NB4 (cell line): Measurements from ENCODE around the gene ATN1.
"Not testable (repeated sequence)": the region's sequence is repeated elsewhere in the genome, so short reads cannot be mapped to it uniquely, and the experiment has no call there.

Source experiments
- MAX ChIP-seq: IDR thresholded peaks from 2 replicates; pipeline ENCODE4 v1.6.1; 2011; ENCODE audit warnings: low read depth, low read length
- MYC ChIP-seq: IDR thresholded peaks from 2 replicates; pipeline ENCODE4 v1.6.1; 2011; ENCODE audit warnings: low read depth, low read length
- POLR2A ChIP-seq: IDR thresholded peaks from 2 replicates; pipeline ENCODE4 v1.6.1; 2011; ENCODE audit warnings: mild to moderate bottlenecking; ENCODE audit not compliant: insufficient read length; ENCODE audit errors: extremely low read depth
- TF ChIP-seq, protein P1 (sequence below): IDR thresholded peaks from one replicate; pipeline ENCODE4 v1.5.1; 2012; ENCODE audit warnings: low read depth, low read length

GRCh38 chr12:6892683-6893082 lies 35.1 kb upstream of the ATN1 start:
- TF ChIP-seq, protein P1, sequence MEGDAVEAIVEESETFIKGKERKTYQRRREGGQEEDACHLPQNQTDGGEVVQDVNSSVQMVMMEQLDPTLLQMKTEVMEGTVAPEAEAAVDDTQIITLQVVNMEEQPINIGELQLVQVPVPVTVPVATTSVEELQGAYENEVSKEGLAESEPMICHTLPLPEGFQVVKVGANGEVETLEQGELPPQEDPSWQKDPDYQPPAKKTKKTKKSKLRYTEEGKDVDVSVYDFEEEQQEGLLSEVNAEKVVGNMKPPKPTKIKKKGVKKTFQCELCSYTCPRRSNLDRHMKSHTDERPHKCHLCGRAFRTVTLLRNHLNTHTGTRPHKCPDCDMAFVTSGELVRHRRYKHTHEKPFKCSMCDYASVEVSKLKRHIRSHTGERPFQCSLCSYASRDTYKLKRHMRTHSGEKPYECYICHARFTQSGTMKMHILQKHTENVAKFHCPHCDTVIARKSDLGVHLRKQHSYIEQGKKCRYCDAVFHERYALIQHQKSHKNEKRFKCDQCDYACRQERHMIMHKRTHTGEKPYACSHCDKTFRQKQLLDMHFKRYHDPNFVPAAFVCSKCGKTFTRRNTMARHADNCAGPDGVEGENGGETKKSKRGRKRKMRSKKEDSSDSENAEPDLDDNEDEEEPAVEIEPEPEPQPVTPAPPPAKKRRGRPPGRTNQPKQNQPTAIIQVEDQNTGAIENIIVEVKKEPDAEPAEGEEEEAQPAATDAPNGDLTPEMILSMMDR: not testable (repeated sequence)
- not testable (repeated sequence) for TF ChIP-seq POLR2A, MYC, MAX
